A673 (cell line): ENCODE data around the gene CBLB. TPM values are rescaled to one million over a fixed set of nuclear protein-coding genes. Genes with fewer than 3 reads are reported as not detected.

Experiments used
- BruUV-seq: library from RNA; stranded (reverse); fragments of 400-500 nt; replicated peaks from 2 replicates; lab custom pipeline; 2021; lab: Mats Ljungman, UMichigan
- CTCF ChIA-PET: fragments of 300-600 bp; sonication (Branson Sonifier 250); formaldehyde crosslinking; loops from one replicate; lab custom pipeline; 2022; ENCODE audit warnings: antibody characterized with exemption; lab: Charles Lee
- POLR2A ChIA-PET: fragments of 300-600 bp; sonication (Branson Sonifier 250); formaldehyde crosslinking; loops from one replicate; lab custom pipeline; 2022; ENCODE audit warnings: antibody characterized with exemption; ENCODE audit not compliant: low non-redundant PET; lab: Charles Lee
- DNase-seq: peaks from one replicate; pipeline ENCODE4 v3.0.0-alpha.2; 2015; ENCODE audit warnings: low spot score
- H3K27ac ChIP-seq: fragments of 200-600 bp; sonication (generic); 2 replicates; pipeline ENCODE4 v1.5.1; 2016; ENCODE audit warnings: mixed run types, low read depth, mild to moderate bottlenecking, mixed read lengths, antibody characterized with exemption, low read length; ENCODE audit not compliant: poor library complexity, severe bottlenecking
- H3K27me3 ChIP-seq: fragments of 200-600 bp; sonication (generic); replicated peaks from 2 replicates; pipeline ENCODE4 v1.6.1; 2017; ENCODE audit warnings: mixed run types, low read depth, mild to moderate bottlenecking, mixed read lengths, antibody characterized with exemption, low read length; ENCODE audit not compliant: insufficient read depth, poor library complexity
- H3K36me3 ChIP-seq: fragments of 200-600 bp; sonication (generic); 2 replicates; pipeline ENCODE4 v1.6.1; 2016; ENCODE audit warnings: mixed run types, mild to moderate bottlenecking, mixed read lengths, antibody characterized with exemption, low read length; ENCODE audit not compliant: insufficient read depth, poor library complexity, severe bottlenecking
- H3K4me1 ChIP-seq: fragments of 200-600 bp; sonication (generic); 2 replicates; pipeline ENCODE4 v1.6.1; 2017; ENCODE audit warnings: mixed run types, mild to moderate bottlenecking, mixed read lengths, antibody characterized with exemption, low read length; ENCODE audit not compliant: insufficient read depth, poor library complexity, severe bottlenecking
- H3K4me3 ChIP-seq: fragments of 200-600 bp; sonication (generic); 2 replicates; pipeline ENCODE4 v1.5.1; 2016; ENCODE audit warnings: low read depth, mixed run types, mild to moderate bottlenecking, mixed read lengths, low read length; ENCODE audit not compliant: poor library complexity, severe bottlenecking
- H3K9me3 ChIP-seq: fragments of 200-600 bp; sonication (generic); 2 replicates; pipeline ENCODE4 v1.6.1; 2016; ENCODE audit warnings: mixed run types, low read depth, mild to moderate bottlenecking, mixed read lengths, antibody characterized with exemption, low read length; ENCODE audit not compliant: poor library complexity, severe bottlenecking
- EZH2 ChIP-seq: fragments of 200-600 bp; sonication (generic); IDR thresholded peaks from 2 replicates; pipeline ENCODE4 v1.6.1; 2017; ENCODE audit warnings: borderline replicate concordance, low read depth, mild to moderate bottlenecking, mixed read lengths, antibody characterized with exemption, low read length; ENCODE audit not compliant: poor library complexity, severe bottlenecking
- intact Hi-C: fragments of 100-400 bp; cut with micrococcal nuclease; formaldehyde crosslinking; loops from one replicate; pipeline ENCODE4 v1.10.0; 2022; ENCODE audit not compliant: unreplicated experiment
- total RNA-seq: library from RNA; stranded (reverse); gene quantifications from 2 replicates; pipeline ENCODE4 v1.2.3, GENCODE V29; 2021
- TF ChIP-seq, protein P1 (sequence below): fragments of 300-800, 200-600 bp; sonication (generic); conservative IDR thresholded peaks from 2 replicates; pipeline ENCODE4 v1.5.1; 2017; ENCODE audit warnings: low read depth, mild to moderate bottlenecking, antibody characterized with exemption, low read length, moderate library complexity, mixed read lengths

CBLB gene
- total RNA-seq, 1 experiment from 2014 or later = 23.3 TPM

DNA sequence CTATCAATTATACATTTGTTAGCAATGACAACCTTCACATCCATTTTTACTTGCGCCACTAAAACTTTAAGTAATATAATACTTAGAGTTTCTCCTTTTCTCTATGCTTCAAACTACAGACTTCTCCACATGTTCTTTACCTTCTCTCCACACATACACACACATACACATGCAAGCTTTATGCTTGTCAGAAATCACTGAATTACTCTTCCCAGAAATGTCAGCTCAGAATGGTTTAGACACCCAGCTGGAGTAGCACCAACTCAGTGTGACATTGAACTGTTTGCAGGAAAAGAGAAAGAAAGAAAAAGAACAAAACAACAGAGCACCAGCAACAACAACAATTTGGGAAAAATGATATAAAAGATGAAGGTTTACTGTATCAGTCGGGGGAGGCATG lies 20.9 kb downstream of the CBLB start:
- CTCF ChIA-PET = no interaction called here

DNA sequence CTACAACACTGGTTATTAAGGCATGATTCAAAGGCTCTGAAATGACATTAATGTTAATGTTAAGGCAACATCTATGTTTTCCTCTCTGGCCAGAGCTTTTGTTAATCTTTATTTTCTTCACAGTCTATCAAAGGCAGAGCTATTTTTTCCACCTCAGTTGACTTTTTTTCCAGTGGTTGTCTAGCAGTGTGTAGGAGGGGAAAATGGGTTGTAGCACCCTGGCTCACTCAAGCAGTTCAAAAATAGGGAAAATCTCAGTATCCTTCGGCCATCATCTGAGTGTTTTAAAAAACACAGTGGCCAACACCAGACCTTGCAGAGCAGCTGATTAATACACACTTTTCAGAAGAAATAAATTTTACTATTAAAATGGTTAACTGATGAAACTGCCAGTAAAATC lies 21.4 kb downstream of the CBLB start:
- intact Hi-C loops = no loop called here
- no peak for DNase-seq
- Histone ChIP-seq H3K36me3 (peaks cover 5% of the 10 kb centered on the region), H3K27ac (no peak overlapping the region), H3K27me3 (no peaks in the 10 kb centered on the region), H3K9me3 (no peaks in the 10 kb centered on the region), H3K4me3 (no peak overlapping the region), H3K4me1 (peaks cover 24% of the 10 kb centered on the region)
- CTCF ChIA-PET = no interaction called here
- POLR2A ChIA-PET = no interaction called here
- no TSS peak for BruUV-seq
- no peak for TF ChIP-seq EZH2
- TF ChIP-seq, protein P1, sequence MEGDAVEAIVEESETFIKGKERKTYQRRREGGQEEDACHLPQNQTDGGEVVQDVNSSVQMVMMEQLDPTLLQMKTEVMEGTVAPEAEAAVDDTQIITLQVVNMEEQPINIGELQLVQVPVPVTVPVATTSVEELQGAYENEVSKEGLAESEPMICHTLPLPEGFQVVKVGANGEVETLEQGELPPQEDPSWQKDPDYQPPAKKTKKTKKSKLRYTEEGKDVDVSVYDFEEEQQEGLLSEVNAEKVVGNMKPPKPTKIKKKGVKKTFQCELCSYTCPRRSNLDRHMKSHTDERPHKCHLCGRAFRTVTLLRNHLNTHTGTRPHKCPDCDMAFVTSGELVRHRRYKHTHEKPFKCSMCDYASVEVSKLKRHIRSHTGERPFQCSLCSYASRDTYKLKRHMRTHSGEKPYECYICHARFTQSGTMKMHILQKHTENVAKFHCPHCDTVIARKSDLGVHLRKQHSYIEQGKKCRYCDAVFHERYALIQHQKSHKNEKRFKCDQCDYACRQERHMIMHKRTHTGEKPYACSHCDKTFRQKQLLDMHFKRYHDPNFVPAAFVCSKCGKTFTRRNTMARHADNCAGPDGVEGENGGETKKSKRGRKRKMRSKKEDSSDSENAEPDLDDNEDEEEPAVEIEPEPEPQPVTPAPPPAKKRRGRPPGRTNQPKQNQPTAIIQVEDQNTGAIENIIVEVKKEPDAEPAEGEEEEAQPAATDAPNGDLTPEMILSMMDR = no peak

More for the DNA sequence above, 20.9 kb downstream of the CBLB start:
- no TSS peak for BruUV-seq
- POLR2A ChIA-PET = no interaction called here
- H3K27ac ChIP-seq = no peak overlapping the region
- no peaks in the 10 kb centered on the region for H3K27me3 ChIP-seq
- peaks cover 24% of the 10 kb centered on the region for H3K4me1 ChIP-seq
- H3K36me3 ChIP-seq = peaks cover 5% of the 10 kb centered on the region
- no peaks in the 10 kb centered on the region for H3K9me3 ChIP-seq
- intact Hi-C loops = no loop called here
- TF ChIP-seq, protein P1 = no peak
- TF ChIP-seq EZH2 = no peak
- no peak overlapping the region for H3K4me3 ChIP-seq
- no peak for DNase-seq

GRCh38 chr3:105846809-105847208 lies 22.0 kb downstream of the CBLB start:
- no peaks in the 10 kb centered on the region for H3K9me3 ChIP-seq
- ChIA-PET CTCF (no interaction called here), POLR2A (no interaction called here)
- peaks cover 5% of the 10 kb centered on the region for H3K36me3 ChIP-seq
- no peak overlapping the region for H3K4me3 ChIP-seq
- DNase-seq = no peak
- intact Hi-C loops = no loop called here
- peaks cover 24% of the 10 kb centered on the region for H3K4me1 ChIP-seq
- BruUV-seq = no TSS peak
- no peaks in the 10 kb centered on the region for H3K27me3 ChIP-seq
- no peak overlapping the region for H3K27ac ChIP-seq
- no peak for TF ChIP-seq EZH2
- TF ChIP-seq, protein P1 = no peak
